Activated CD4-positive, alpha-beta T cell treated with anti-CD3 and anti-CD28 coated beads, Interleukin-2, amount 50 U/mL, for 48 hours (primary cell): ENCODE measurements around the gene B4GALT2.

Source experiments
- DNase-seq, 2 experiments: peaks; one replicate each; pipeline ENCODE4 v3.0.0-alpha.2; 2020

Gene B4GALT2

DNA sequence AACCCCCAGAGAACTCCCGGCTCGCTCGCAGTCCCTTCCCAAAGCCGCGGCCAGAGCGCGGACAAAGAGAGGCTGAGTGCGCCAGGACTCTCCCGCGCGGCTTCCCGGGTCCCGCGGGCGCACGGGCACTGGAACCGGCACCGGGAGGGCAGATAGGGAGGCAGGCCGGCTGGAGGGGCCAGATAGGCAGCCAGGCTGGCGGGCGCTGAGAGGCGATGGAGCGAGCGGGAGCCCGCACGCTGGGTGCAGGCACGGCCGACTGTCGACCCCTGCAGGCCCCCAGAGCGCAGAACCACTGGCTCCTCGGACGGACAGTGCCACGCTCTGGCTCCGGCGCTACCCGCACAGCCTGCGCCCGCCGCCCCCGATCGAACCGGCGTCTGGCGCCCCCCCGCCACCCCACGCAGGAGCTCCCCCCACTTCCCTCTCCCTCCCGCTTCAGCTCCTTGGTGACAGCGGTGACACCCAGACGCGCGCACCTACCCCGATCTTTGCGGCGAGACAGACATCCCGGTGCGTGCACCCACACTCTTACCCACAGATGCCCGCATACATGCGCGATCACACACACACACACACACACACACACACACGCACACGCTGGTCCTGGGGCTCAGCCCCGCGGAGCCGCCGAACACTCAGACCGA lies 51.7 kb downstream of the B4GALT2 start:
- DNase-seq: peak; percentile 41 to 54

DNA sequence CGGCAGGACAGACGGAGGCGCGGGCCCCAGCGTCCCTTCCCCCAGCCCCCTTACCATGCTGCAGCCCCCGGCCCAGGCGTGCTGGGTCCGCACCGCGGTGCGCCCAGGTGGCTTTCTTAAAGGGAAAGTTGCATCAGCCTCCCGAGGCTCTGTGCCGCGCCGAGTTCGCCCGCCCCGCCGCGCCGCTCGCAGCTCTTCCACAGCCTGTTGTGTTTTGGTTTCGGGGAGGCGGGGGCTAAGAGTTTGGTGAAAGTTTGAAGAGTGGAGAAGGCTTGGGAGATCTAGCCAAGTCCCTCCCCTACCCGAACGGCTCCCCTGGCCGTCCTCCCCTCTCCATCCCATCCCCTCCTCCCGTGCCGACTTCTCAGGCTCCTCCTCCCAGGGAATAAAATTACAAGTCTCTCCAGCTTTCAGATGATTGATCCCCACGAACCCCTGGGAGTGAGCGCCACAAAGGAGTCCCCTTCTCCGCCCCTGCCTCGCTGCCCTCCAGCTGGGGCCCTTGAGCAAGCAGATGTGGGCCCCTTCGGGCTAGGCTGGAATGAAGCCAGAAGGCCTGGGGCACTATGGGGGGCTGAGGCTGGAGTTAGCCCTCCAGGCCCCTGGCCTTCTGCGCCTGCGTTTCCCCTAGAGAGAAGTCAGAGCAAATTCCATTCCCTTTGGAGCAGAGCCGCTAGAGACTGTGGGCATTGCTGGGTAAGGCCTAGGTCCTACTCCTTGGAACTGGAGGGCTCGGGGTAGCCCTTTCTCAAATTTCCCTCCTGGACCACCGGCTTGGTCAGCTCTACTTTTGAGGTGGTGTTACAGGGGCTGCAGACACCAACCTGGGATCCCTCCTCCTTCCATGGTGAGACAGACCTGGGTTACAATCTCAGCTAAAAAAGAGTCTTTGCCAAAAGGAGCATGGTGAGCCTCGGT lies 52.5 kb downstream of the B4GALT2 start, which contains the start of gene SLC6A9:
Gene SLC6A9 (minus strand): TSS at position 211 of the 918 bp plus-strand sequence. CDS start 7,185 bp downstream, outside the sequence.
- peak; percentile 50 to 57 for DNase-seq

DNA sequence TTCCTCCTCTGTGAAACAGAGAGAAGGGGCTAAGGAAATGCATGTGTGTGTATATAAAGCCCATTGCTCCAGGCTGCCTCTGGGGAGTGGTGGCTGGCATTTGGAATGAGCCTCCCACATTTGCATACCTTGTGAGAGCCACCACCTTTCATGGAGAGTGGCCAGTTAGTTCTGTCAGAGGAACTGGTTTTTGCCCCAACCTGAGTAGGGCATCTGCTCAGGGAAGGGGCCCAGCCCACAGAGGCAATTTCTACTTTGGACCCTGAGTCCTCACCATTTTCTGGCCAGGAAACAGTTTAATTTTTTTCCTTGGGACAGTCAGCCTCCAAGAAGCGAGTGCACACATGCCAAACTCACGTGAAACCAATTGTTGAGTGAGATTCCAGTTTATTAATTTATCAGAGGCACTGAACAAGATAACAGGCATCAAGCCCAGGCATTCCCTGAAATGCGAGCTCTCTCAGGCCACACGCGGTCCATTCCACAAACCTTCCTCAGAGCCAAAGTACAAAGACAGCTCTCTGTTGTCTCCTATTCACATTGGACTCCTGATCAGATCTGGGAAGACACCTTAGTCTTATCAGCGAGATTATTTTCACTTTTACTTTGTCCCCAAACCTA lies 53.3 kb downstream of the B4GALT2 start:
- no peak for DNase-seq

DNA sequence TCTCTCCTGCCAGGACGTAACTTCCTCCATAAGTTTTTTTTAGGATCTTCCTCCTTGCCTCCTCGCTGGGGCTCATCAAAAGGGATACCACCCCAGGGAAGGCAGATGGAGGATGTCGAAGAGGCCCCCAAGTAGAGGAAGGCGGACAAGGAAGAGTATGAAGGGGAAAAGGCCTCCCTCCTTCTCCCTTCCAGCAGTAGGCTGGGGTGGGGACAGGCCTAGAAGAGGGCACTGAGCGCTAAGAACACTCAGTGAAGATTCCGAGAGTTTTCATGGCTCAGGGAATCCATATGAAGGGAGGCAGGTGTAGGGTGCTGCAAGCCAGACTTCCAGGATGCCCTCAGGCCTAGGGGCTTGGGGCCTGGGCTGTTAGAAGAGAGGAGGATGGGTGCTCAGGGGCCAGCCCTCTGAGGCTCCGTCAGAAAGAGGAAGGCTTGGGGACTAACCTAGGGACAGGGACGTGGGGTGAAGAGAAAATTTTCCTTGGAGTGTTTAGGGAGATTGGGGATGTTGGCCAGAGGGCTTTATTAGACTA lies 54.1 kb downstream of the B4GALT2 start:
- DNase-seq: no peak

DNA sequence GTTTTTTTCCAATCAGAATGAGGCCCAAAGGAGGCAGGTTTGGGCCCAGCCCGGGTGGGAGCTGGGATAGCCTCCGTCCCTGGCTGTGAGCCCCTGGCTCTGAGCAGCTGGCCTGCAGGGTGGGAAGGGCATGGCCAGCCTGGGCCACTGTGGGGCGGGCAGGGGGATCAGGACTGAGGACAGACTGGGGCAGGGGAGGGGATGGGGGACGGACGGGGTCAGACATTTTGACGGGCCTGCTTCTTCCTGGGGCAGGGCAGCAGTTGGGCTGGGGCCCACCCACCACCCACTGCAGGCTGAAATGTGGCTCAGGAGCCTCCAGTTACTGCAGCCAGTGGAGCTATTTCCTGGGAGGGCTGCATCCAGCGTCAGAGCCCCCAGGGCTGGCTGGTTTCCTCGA lies 54.7 kb downstream of the B4GALT2 start:
- DNase-seq: no peak

DNA sequence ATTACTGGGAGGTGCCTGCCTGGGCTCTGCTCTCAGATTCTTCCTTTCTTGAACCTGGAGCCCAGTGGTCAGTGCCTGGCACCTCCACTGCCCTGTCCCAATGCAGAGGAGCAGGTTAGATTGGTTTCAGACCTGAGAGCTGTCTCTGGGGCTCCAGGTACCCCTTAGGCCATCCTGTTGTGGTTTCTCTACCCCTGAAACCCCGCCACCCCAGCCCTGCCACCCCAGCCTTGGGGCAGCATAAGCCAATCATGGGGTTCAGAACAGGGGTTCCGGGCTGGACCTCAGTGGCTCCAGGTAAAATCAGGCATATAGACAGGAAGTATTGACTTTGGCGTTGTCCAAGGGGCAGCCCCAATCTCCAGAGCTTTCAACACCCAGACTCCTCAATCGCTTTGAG lies 55.4 kb downstream of the B4GALT2 start:
- no peak for DNase-seq

DNA sequence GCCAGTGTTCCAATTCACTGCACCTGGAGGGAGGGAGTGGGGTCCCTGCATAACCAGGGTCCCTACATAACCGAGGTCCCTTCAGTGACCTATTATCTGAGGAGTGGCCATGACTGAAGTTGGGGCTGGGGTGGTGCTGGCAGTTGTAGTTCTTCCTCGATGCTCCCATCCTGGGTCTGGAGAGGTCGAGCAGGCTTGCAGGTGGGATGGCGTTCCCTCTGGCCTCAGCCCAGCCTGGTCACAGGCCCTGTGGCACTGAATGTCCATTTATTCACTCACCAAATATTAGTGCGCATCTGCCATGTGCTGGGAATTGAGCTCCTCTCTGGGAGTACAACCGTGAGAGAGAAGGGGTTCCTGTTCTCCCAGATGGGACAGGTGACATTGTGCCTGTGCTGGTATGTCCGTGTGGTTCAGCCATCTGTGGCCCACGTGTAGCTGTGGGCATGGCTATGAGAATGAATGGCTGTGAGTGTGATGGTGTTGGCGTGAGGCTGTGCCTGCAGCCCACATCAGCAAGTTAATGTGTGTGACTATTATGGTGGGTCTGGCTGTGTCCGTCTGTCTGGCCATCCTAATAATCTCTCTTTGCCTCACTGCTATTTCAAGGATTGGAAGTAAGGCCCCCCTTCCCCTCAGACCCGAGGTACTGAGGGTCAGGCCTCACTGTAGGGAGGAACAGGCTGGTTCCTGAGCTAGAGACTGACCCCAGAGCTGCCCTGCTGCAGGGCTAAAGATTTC lies 56.1 kb downstream of the B4GALT2 start:
- DNase-seq: no peak

DNA sequence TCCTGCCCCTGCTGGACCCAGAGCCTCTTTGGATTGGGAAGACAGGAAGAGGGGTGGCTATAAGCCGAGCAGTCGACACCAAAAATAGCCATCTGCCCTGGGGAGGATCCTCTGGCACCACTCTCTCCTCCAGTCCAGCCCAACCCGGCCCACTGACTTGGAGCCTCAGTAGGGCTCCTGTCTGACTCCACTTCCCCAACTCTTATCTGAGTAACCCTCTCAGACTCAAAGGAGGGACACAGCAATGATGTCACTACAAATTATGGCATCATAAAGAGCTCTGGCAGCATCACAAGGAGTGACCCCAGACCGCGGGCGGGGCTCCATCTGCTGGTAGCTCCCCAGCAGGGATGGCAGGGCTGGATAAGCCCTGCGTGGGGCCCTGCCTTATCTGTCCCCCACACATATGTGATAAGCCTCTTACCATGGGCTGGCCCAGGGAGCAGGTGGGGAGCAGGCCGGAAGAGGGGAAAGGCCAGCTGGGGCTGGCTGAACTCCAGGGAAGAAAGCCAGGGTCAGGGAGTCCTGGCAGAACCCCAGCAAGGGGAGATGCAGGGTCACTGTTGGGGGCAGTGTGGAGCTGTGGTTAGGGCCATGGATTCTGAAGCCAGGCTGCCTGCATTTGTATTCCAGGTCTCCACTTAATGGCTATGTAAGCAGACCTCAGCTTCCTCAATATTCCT lies 56.9 kb downstream of the B4GALT2 start:
- DNase-seq: no peak

DNA sequence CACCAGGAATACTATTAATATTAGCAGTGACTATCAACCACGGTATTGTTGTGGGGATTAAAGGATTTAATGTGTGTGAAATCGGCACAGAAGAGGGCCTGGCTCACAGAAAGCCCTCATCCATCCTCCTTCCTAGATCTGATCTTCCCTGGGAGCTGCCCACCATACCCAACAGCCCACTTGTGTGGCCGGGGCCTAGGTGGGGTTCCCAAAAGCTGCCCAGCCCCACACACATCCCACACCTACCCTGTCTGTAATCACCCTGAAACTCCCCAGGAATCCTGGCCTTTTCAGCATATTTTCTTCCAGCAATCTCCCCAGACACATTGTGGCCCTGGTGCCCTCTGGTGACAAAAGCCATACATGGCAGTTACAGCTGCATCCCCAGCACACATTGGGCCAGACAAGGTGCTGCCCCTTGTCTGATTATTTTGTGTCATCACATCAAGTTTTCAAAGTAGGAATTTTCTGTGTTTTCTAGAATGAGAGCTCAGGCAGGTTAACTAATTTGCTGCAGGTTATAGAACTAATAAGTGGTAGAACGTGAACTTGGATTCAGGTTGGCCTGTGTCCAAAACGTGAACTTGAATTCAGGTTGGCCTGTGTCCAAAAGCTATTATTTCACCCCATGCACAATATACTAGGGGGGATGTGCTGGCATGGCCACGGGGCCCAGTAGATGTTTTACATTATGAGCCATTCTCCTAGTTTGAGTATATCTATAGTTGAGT lies 57.6 kb downstream of the B4GALT2 start:
- peak; percentile 71 to 79 for DNase-seq

DNA sequence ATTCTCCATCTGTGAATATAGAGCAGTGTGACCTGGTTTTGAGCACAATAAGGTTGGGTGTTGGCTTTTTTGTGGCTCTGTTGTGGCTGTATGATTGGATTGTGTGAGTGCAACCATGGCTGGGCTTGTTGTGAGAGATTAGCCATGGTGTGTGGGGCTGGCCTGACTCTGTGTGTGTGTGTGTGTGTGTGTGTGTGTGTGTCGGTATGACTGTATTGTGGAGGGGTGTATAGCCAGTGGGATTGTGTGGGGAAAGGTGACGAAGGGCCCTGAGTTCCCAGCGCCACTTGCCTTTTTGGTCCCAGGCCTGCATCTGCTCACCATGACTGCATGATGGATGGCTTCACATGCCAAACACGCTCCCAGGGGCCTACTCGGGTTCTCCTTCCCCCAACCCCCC lies 58.1 kb downstream of the B4GALT2 start:
- no peak for DNase-seq

DNA sequence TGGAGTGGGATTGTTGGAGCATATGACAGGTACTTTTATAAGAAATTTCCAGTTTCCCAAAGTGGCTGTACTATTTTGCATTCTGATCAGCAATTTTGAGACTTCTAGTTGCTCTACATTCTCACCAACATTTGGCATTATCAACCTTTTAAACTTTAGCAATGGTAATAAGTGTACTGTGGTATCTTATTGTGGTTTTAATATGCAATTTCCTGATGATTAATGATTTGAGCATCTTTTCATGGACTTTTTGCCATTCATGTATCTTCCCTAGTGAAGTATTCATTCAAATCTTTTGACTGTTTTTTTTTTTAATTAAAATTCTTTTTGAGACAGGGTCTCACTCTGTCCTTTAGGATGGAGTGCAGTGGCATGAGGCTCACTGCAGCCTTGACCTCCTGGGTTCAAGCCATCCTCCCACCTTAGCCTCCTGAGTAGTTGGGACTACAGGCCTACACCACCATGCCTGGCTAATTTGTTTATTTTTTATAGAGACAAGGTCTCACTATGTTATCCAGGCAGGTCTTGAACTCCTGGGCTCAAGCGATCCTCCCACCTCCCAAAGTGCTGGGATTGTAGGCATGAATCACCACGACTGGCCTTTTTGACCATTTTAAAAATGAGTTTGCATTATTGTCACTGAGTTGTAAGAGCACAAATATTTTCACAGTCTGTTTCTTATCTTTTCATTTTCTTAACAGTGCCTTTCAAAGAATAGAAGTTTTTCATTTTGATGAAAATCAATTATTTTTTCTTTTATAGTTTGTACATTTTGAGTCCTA lies 60.1 kb downstream of the B4GALT2 start:
- no peak for DNase-seq

DNA sequence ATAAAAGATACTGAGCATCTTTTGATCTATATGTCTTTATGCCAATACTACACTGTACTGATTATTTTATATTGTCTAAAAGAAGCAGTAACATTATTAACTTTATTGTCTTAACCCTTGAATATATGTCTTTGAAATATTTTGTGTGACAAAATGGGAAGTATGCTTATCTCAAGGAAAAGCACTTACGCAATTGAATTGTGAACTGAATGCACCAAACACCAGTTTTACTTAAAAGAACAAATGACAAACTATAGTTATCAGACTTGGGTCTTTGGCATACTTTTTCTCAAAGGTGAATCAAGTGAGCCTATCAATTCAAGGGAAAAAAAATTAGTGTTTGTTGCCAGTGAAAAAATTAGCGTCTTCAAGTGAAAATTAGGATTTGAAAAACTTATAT lies 61.4 kb downstream of the B4GALT2 start:
- DNase-seq: no peak
